ENCODE data around the gene SPNS2.

DNA sequence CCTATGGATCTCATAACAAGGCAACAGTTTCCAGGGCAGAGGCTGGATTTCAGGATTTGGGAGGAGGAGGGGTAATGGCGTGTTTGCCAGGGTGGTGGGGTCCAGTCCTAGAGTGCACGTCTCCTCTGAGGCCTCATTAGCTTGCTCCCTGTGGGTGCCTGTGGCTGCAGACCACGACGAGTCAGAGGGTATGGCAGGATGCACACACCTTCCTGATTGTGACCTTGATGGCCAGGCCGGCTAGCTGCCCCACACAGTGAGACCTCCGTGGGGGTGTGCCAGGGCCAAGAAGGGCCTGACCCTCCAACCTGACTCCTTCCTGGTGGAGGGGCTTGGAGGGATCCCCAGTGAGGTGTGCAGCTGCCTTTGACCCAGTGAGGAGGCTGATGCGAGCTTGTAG lies 81.6 kb downstream of the SPNS2 start:
- no peak for TF ChIP-seq EZH2 (IDR thresholded peaks at IDR 0.05; ENCODE audit: low read depth)
- TF ChIP-seq, protein P1, sequence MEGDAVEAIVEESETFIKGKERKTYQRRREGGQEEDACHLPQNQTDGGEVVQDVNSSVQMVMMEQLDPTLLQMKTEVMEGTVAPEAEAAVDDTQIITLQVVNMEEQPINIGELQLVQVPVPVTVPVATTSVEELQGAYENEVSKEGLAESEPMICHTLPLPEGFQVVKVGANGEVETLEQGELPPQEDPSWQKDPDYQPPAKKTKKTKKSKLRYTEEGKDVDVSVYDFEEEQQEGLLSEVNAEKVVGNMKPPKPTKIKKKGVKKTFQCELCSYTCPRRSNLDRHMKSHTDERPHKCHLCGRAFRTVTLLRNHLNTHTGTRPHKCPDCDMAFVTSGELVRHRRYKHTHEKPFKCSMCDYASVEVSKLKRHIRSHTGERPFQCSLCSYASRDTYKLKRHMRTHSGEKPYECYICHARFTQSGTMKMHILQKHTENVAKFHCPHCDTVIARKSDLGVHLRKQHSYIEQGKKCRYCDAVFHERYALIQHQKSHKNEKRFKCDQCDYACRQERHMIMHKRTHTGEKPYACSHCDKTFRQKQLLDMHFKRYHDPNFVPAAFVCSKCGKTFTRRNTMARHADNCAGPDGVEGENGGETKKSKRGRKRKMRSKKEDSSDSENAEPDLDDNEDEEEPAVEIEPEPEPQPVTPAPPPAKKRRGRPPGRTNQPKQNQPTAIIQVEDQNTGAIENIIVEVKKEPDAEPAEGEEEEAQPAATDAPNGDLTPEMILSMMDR (conservative IDR thresholded peaks at IDR 0.05) = no peak

Data from PC-9 (cell line).